ENCODE measurements around the gene CHRNA4. TPM values are rescaled to one million over a fixed set of nuclear protein-coding genes. Genes with fewer than 3 reads are reported as not detected.

Gene CHRNA4
- total and polyA plus RNA-seq, 10 of the 15 experiments (the other 5 are each of a cell fraction or from before 2014, with no cell fraction given), result 0.04 to 0.41 (median 0.06) TPM; not detected in 5

DNA sequence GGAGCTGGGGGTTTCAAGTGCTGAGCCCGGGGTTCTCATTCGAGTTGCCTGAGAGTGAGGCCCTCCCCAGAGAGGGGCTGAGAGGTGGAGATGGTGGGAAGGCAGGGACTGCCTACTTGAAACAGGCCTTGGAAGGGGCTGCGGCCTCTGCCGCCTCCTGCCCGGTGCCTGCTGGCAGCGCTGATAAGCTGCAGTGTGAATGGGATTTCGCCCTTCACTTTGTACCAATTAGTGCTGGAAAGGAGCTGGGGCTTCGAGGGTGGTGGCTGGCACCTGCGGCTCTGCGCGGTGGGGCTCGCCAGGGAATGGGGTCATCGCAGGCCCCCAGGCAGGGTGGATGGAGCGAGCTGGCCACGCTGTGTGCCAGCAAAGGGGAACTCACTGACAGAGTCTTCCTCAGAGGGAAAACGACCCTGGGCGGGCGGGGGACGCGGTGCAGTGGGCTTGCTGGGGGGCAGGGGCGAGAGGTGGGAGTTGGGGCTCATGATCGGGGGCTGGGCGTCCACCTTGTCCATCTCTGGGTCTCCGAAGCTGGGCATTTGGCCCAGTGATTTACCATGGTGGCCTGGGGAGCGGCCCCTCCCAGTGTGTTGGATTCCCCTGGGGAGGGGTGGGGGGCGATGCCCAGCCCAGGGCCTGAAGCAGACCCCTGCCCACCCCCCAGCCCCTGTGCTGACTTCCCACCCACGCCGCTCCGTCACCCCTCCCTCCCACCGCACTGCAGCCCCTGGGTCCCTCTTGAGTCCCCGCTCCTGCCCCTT is 45.2 kb downstream of the CHRNA4 start:
- no peaks in the 10 kb centered on the region for H3K4me1 ChIP-seq (ENCODE audit: control insufficient read depth, insufficient read depth, low read length)
- in situ Hi-C loops (cut with MboI) (no loop called here), intact Hi-C loops (cut with micrococcal nuclease; ENCODE audit: unreplicated experiment) (no loop called here)
- ChIA-PET RAD21 (ENCODE audit: unreplicated experiment) (no interaction called here), POLR2A (no interaction called here), CTCF (no interaction called here), SMC1A (ENCODE audit: uncharacterized antibody, unreplicated experiment) (no interaction called here)
- no peaks in the 10 kb centered on the region for H3K36me3 ChIP-seq (ENCODE audit: control insufficient read depth in 2 of 2, insufficient read depth in 2 of 2, low read length in 1 of 2)
- no peaks in the 10 kb centered on the region for H3K27me3 ChIP-seq (replicated peaks in 1 of 2; ENCODE audit: control insufficient read depth in 2 of 2, insufficient read depth in 2 of 2, low read length in 1 of 2)
- no peak for DNase-seq (ENCODE audit: low read depth, low spot score)
- H2AFZ ChIP-seq (ENCODE audit: control insufficient read depth, low read depth, low read length), result no peak overlapping the region
- H3K4me2 ChIP-seq (ENCODE audit: control insufficient read depth, insufficient read depth), result no peak overlapping the region
- H3K27ac ChIP-seq (ENCODE audit: control insufficient read depth, insufficient read depth), result no peak overlapping the region
- no peak overlapping the region for H3K4me3 ChIP-seq
- WGBS (ENCODE audit: insufficient coverage, insufficient replicate concordance, low lambda C conversion rate, missing lambda C conversion rate), result 35% methylated on average over 23 of the region's 31 CpGs
- H3K9ac ChIP-seq (ENCODE audit: control insufficient read depth, insufficient read depth, low read length), result no peak overlapping the region
- BruUV-seq (replicated peaks), result no TSS peak
- no peak for FAIRE-seq
- H3K9me3 ChIP-seq (replicated peaks; ENCODE audit: control insufficient read depth, insufficient read depth, low read length), result no peaks in the 10 kb centered on the region
- no peaks in the 10 kb centered on the region for H4K20me1 ChIP-seq (ENCODE audit: control insufficient read depth, insufficient read depth)
- ATAC-seq, result no peak
- TF ChIP-seq CUX1 (IDR thresholded peaks at IDR 0.05; ENCODE audit: insufficient replicate concordance, low read depth, low read length), result no peak
- no peak for TF ChIP-seq POLR2AphosphoS2 (IDR thresholded peaks at IDR 0.05; ENCODE audit: low read depth, low read length)
- no peaks in the 10 kb centered on the region for H3K79me2 ChIP-seq (ENCODE audit: control insufficient read depth, insufficient read depth, low read length)
